Calu3 (cell line): ENCODE results near the gene MVK. TPM values are rescaled to one million over a fixed set of nuclear protein-coding genes. Genes with fewer than 3 reads are reported as not detected.

Source experiments
- BruUV-seq: library from RNA; stranded (reverse); fragments of 400-500 nt; replicated peaks from 2 replicates; lab custom pipeline; 2021; lab: Mats Ljungman, UMichigan
- CTCF ChIA-PET: fragments of 300-600 bp; sonication (Branson Sonifier 250); formaldehyde crosslinking; loops from one replicate; lab custom pipeline; 2022; ENCODE audit warnings: antibody characterized with exemption; lab: Charles Lee
- DNase-seq: peaks from one replicate; pipeline ENCODE4 v3.0.0; 2022
- H3K27ac Mint-ChIP-seq: one replicate; pipeline ENCODE4 v1.8.0; 2022; ENCODE audit warnings: mixed read lengths; ENCODE audit not compliant: unreplicated experiment
- H3K27me3 Mint-ChIP-seq: one replicate; pipeline ENCODE4 v1.8.0; 2022; ENCODE audit warnings: mixed read lengths; ENCODE audit not compliant: unreplicated experiment
- H3K36me3 Mint-ChIP-seq: one replicate; pipeline ENCODE4 v1.8.0; 2022; ENCODE audit warnings: mild to moderate bottlenecking, moderate library complexity, mixed read lengths; ENCODE audit not compliant: insufficient read depth, unreplicated experiment
- H3K4me1 Mint-ChIP-seq: one replicate; pipeline ENCODE4 v1.8.0; 2022; ENCODE audit warnings: mild to moderate bottlenecking, low read depth, mixed read lengths; ENCODE audit not compliant: unreplicated experiment
- H3K4me3 Mint-ChIP-seq: one replicate; pipeline ENCODE4 v1.8.0; 2022; ENCODE audit warnings: mild to moderate bottlenecking, low read depth, moderate library complexity, mixed read lengths; ENCODE audit not compliant: unreplicated experiment
- H3K9me3 Mint-ChIP-seq: one replicate; pipeline ENCODE4 v1.8.0; 2022; ENCODE audit warnings: low read depth, mixed read lengths; ENCODE audit not compliant: unreplicated experiment
- intact Hi-C: fragments of 100-400 bp; cut with micrococcal nuclease; formaldehyde crosslinking; loops from one replicate; pipeline ENCODE4 v1.10.0; 2022; ENCODE audit not compliant: unreplicated experiment
- total RNA-seq: library from RNA; stranded (reverse); gene quantifications from 2 replicates; pipeline ENCODE4 v1.2.3, GENCODE V29; 2022
- TF ChIP-seq, protein P1 (sequence below): fragments of 200-600 bp; IDR thresholded peaks from one replicate; pipeline ENCODE4 v1.8.0; 2022; ENCODE audit warnings: antibody characterized with exemption; ENCODE audit not compliant: unreplicated experiment

The MVK gene
- total RNA-seq, 1 experiment from 2014 or later: 41.6 TPM

DNA sequence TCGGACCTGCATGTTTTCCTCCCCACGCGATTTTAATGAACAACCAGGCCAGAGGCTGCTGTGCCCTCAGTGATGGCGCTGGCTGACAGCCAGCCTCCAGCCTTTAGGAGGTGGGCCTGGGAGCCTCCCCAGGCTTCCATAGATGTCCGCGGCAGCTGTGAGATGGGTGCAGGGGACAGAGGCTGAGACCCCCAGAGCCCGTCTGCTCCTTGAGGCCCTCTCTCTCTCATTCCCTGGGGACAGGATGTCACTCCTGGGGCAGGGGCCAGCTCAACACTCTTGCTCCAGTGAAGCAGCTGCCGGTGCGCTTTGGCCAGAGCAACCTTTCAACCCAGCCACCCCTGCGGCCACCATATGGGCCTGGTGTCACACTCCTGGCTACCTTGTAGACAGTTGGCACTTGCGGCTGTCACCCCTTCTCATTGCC lies 24.8 kb downstream of the MVK start:
- Mint-ChIP-seq H3K4me1 (no peaks in the 10 kb centered on the region), H3K27ac (no peak overlapping the region), H3K9me3 (no peaks in the 10 kb centered on the region), H3K27me3 (no peaks in the 10 kb centered on the region), H3K4me3 (no peak overlapping the region), H3K36me3 (peaks cover 14% of the 10 kb centered on the region)
- BruUV-seq: no TSS peak
- TF ChIP-seq, protein P1, sequence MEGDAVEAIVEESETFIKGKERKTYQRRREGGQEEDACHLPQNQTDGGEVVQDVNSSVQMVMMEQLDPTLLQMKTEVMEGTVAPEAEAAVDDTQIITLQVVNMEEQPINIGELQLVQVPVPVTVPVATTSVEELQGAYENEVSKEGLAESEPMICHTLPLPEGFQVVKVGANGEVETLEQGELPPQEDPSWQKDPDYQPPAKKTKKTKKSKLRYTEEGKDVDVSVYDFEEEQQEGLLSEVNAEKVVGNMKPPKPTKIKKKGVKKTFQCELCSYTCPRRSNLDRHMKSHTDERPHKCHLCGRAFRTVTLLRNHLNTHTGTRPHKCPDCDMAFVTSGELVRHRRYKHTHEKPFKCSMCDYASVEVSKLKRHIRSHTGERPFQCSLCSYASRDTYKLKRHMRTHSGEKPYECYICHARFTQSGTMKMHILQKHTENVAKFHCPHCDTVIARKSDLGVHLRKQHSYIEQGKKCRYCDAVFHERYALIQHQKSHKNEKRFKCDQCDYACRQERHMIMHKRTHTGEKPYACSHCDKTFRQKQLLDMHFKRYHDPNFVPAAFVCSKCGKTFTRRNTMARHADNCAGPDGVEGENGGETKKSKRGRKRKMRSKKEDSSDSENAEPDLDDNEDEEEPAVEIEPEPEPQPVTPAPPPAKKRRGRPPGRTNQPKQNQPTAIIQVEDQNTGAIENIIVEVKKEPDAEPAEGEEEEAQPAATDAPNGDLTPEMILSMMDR: no peak
- intact Hi-C loops: loop anchor here (5.0 kb wide), 2 partner anchors 114 to 166 kb away; partner anchors contain the start of gene FAM222A
- CTCF ChIA-PET: interaction anchor here (0.6 to 3.3 kb wide), 14 partner anchors 25 to 1154 kb away, joined by 3 to 56 read pairs (median 5); partner anchors contain the start of genes FAM222A, MMAB and MVK
- DNase-seq: no peak

DNA sequence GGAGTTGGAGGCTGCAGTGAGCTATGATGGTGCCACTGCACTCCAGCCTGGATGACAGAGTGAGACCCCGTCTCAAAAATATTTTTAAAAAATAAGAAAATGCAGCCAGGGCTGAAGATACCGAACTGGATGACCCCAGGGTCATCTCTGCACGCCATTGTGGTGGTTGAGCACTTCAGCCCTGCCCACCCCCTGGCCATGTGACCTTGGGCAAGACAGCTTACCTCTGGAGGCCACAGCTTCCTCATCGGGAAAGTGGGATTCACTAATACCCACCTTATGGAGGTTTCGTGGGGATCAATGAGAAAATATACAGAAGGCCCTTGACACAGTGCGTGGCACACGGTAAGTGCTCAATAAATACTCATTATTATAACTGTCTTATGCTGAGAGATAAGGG lies 25.5 kb downstream of the MVK start:
- Mint-ChIP-seq H3K4me3 (no peak overlapping the region), H3K27ac (no peak overlapping the region)

GRCh38 chr12:109600481-109600880 lies 26.9 kb downstream of the MVK start:
- DNase-seq: no peak
- TF ChIP-seq, protein P1: no peak
- peaks cover 14% of the 10 kb centered on the region for H3K36me3 Mint-ChIP-seq
- no peak overlapping the region for H3K4me3 Mint-ChIP-seq
- CTCF ChIA-PET: interaction anchor here (1.2 kb wide), 1 partner anchor 174 kb away, joined by 5 read pairs; no protein-coding TSS in a partner anchor
- BruUV-seq: no TSS peak
- no peaks in the 10 kb centered on the region for H3K4me1 Mint-ChIP-seq
- intact Hi-C loops: no loop called here
- H3K27me3 Mint-ChIP-seq: peaks cover 9% of the 10 kb centered on the region
- no peak overlapping the region for H3K27ac Mint-ChIP-seq
- H3K9me3 Mint-ChIP-seq: no peaks in the 10 kb centered on the region

More for the DNA sequence above, 25.5 kb downstream of the MVK start:
- intact Hi-C loops: loop anchor here (5.0 kb wide), 2 partner anchors 113 to 167 kb away; partner anchors contain the start of gene FAM222A
- Mint-ChIP-seq H3K4me1 (no peaks in the 10 kb centered on the region), H3K36me3 (peaks cover 14% of the 10 kb centered on the region), H3K27me3 (no peaks in the 10 kb centered on the region), H3K9me3 (no peaks in the 10 kb centered on the region)
- DNase-seq: no peak
- TF ChIP-seq, protein P1: no peak
- CTCF ChIA-PET: interaction anchor here (3.3 kb wide), 1 partner anchor 176 kb away, joined by 56 read pairs; no protein-coding TSS in a partner anchor
- BruUV-seq: TSS peak; percentile 22

DNA sequence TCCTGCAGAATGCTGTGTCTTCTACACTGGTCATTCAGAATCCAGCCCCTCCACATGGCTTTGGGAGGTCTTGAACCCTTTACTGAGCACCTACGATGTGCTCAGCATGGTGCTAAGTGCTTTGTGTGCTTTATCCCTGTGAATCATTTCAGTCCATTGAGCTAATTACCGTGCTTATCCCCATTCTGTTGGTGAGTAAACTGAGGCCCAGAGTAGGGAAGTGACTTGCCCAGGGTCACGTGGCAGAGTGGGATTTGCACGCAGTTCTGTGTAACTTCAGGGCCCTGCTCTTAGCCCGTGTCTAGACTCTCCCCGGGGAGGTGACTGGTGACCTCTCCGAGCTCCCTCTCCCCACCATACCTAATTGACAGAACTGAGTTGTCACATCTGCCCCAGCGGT lies 27.4 kb downstream of the MVK start:
- H3K4me1 Mint-ChIP-seq: no peaks in the 10 kb centered on the region
- TF ChIP-seq, protein P1: no peak
- H3K27ac Mint-ChIP-seq: no peak overlapping the region
- H3K4me3 Mint-ChIP-seq: no peak overlapping the region
- CTCF ChIA-PET: no interaction called here
- no peak for DNase-seq
- peaks cover 14% of the 10 kb centered on the region for H3K27me3 Mint-ChIP-seq
- no peaks in the 10 kb centered on the region for H3K9me3 Mint-ChIP-seq
- intact Hi-C loops: no loop called here
- peaks cover 14% of the 10 kb centered on the region for H3K36me3 Mint-ChIP-seq
- BruUV-seq: no TSS peak
